NCI-H748 (cell line): ENCODE data around the gene RBMS1.
"Not testable (repeated sequence)": the region's sequence is repeated elsewhere in the genome, so short reads cannot be mapped to it uniquely, and the experiment has no call there.

Experiments used
- DNase-seq: peaks from one replicate; lab custom pipeline; 2025; ENCODE audit not compliant: unreplicated experiment; lab: John Stamatoyannopoulos, UW

The RBMS1 gene

DNA sequence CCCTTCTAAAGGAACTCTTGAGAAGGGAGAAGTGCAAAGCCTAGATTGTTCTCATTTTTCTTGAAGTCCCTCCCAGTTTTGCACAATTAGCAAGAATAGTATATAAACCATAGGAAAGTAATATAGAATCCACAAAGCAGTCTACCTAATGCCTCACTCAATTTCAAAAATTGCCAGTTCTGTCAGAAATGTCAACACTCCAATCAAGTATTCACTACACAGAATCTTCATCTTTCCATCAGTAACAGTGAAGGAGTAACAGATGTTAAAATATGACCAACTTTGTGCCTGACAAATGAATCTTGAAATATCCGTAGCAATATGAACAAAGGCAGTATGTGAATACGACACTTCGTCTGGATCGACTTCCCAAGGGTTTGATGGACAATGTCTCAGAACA, 56.3 kb downstream of the RBMS1 start:
- DNase-seq, result no peak

DNA sequence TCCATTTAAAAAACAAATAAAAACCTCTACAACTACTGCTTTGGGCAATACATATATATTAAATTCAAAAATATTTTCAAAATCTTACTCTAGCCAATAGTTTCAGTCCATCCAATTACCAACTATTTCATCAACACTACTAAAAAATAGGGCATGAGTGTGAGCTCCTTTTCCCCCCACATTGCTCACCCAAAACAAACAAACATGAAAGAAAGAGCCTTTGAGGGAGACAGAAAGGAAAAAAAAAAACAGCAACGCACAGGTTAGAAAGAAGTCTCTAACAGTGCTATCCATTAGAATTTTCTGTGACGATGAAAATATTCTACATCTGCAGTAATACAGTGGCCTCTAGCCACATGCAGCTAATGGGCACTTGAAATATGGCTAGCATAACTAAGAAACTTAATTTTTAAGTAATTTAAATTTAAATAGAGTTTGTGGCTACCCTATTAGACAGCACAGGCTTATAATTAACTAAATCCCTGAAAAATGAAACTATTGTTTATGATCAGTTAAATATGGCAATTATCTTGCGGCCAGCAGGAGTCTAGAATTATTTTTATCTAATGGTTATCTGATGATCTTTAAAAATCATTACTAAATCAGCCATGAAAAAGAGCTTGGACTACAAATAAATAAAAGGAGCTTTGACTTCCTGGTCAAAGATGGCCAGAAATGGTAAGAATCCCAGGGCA, 59.2 kb downstream of the RBMS1 start:
- DNase-seq, result peak; percentile 6

DNA sequence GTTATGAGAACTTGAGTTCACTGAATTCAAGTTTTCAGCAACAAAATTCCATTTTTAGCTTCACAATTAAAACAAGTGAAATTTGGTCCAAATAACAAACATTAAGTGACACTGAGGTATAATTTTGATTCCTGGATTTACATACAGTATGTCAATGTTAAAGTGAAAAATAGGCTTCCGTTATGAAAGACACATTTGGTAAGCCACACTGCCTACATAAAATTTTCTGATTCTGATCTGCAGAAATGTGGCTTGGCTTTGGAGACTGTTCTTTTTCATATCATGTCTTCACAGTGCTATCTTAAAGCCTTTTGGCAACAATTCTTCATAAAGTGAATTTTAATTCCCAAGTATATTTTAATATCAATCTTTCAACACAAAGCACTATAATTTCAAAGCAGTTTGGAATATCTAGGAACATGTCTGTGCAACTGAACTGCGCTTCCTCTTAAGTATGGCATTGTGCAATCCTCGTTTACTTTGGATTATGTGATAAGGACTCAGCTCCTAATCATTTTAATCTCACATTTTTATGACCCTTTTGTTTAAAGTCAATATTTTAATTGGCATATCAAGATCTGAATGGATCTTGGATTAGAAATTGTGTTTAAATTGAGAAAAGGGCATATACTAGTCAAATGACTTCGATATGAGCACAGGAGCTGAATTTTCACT, 60.0 kb downstream of the RBMS1 start:
- peak; percentile 36 for DNase-seq

DNA sequence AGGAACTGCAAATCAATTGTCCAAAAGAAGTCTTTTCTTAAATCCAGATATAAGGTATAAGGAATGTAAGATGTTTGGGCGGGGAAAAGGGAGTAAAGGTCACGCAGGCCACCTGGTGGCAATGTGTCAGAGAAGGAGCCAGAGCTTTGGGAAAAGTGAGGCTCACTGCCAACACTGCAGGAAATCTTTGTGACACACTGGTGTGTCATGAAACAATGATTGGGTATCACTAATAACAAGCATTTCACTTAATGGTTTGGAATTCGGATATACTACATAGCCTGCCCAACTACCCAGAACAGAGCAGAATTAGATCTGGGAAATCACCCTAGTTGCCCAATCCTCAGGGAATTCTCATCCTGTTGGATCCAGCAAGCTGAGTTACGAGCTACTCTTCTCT, 61.0 kb downstream of the RBMS1 start:
- DNase-seq, result no peak

DNA sequence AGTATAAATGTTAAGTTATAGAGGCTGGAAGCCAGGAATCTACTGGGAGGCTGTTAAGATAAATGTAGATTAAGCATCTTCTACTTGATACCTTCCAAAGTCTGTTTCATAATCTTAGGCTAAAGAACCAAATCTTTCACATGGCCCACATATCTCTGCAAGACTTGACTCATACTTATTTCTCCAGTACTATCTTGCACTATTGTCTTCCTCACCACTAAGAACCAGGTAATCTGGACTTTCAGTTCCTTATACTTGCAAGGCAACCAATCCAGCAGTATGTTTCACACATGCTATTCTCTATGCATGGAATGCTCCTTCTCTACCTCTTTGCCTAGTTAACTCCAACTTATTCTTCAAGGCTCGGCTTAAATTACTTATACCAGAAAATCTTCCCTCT, 62.2 kb downstream of the RBMS1 start:
- no peak for DNase-seq

DNA sequence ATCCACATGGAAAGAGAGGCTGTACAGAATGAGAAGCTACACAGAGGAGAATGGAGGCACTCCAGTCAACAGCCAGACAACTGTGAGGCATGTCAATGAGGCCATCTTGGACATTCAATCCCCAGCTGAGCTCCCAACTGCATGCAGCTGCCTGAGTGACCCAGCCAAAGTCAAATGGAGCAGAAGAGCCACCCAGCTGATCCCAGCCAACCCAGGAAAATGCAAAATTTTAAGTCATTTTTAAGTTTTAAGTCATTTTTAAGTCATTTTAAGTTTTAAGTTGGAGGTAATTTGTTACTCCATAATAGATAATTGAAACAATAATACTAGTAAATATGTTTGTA, 63.6 kb downstream of the RBMS1 start:
- DNase-seq, result no peak

DNA sequence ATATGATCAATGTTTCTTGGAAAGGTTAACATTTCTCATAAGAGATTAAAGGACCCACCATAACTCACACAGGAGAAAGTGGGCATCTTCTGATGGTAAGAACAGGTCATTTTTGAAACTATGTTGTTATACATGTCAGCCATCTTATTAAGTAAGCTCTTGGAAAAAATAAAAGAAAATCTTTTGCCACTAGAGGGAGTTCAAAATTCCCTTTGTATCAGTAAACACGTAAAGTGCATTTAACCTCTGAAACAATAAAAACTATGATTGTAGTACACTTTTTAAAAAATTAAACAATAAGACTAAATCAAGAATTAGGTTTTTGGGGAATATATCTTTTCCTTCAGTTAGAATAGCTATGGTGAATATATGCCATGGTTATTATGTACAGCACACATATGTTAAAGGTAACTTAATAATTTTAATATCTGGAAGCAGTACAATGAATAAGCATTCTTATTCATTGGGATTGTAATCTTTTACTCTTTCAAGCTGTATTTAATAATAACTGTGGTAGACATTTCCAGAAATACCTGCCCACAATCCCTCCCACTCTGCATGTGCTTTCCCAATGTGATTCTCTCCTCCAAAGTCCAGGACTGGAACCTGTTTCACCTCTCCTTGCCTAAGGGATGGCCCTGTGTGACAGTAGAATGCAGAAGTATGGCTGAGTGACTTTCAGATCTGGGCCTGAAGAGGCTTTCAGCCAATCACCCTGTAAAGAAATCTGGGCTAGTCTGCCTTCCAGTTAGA, 64.2 kb downstream of the RBMS1 start:
- peak; percentile 76 for DNase-seq

DNA sequence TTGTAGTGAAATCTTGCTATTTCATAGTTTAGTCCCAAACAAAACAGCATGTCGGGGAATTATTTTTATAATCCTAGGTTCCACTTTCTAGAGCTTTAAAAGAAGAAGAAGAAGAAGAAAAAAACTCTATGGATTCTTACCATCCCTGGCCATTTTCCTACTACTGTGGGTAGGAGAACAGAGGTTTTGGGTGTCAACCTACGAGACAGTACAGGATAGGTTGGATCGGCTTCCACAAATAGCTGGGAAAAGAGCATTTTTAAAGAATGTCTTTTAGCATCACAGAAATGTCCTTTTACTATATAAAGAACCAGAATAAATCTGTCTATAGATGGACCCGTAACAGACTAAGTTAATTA, 65.2 kb downstream of the RBMS1 start:
- no peak for DNase-seq

DNA sequence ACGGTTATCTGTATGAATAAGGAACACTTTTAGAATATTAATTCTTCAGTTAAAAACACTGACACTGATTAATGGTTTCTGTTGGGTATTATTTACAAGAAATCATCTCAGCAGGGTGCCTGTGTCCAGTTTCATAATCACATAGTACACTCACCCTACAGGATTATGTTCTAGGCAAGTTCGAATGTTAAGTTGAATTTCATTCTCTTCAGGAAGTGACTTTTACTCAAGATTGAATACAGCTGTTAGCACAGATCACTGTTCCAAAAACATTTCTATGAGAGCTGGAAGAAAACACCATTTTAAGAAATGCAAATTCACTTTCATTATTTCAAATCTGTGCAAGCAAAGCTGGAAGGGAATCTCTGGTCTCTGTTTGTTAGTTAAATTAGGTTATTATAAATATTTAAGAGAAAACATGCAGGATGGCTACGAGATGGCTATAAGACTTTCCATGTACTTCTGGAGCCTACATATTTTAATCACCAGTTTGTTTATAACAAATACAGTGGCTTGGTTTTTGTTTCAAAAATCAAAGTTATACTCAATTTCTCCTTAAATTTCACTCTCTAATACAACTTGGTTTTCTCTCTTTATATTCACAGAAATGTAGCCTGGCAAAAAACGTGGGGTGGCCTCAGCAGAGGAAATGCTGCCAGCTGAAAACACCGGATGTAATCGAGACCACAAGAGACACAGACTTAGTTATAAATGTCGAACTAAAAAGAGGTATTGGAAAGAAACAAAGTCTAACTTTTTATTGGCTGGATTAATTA, 65.8 kb downstream of the RBMS1 start:
- DNase-seq, result no peak

DNA sequence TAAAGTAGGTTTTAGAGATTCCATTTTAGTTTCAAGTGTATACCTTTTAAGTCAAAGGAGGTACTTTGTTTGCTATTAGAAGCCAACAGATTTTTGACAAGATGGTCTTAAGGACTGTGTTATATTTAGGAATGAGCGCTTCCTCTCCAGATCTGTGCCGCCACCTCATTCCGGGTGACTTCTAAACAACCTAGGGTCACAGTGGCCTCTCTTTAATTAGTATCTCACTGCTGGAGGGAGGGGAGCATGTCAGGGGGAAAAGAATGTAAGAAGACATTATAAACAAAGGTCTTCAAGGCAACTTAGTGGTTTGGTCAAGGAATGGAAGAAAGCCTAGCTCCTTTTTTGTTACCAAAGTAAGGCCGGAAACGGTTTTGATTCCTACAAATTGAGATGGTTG, 67.0 kb downstream of the RBMS1 start:
- DNase-seq, result no peak

DNA sequence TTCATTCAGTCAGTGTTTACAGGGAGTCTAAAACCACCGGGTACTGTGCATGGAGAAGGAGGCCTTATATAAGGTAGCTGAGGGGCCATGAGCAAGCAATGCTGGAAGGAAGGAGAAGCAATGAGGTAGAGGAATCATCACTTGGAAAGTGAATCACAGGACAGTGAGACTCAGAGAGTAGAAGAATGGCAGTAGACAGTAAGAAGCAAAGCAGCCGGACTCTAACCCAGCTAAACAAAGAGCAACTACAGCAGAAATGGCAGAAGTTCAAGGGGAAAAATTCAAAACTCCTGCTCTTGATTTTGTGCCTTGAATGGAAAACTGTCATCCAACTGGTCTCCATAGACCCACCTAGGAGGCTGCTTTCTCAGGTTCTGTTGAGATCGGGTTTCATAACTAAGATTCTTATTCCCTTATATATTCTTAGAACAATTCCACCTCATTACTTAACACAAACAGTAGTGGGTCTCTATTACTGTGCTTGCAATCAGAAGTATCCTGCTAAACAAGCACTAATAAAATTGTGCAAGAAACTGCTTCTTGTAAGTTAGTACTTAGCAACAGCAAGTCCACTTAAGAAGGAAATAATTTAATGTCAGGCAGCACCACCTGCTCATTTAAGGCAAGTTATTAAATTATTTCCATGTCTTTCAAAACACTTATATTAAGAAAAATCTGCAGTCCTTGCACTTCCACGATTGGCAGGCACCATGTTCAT, 68.0 kb downstream of the RBMS1 start:
- no peak for DNase-seq

DNA sequence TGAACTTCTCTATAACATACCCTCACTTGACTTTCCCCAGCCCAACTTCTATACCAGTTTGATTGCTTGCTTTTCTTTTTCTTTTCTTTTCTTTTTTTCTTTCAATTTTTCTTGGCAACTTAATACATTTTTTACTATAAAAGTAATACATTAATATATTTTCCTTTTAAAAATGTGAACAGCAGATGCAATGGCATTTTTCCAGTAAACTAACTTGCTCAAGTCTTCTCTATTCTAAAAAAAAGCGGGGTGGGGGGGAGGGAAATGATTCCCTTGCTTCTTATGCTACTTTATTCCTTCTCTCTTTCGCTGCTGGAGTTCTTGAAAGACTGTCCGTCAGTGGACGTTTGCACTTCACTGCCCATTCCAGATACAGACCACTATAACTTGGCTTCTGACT, 70.5 kb downstream of the RBMS1 start:
- DNase-seq, result no peak

DNA sequence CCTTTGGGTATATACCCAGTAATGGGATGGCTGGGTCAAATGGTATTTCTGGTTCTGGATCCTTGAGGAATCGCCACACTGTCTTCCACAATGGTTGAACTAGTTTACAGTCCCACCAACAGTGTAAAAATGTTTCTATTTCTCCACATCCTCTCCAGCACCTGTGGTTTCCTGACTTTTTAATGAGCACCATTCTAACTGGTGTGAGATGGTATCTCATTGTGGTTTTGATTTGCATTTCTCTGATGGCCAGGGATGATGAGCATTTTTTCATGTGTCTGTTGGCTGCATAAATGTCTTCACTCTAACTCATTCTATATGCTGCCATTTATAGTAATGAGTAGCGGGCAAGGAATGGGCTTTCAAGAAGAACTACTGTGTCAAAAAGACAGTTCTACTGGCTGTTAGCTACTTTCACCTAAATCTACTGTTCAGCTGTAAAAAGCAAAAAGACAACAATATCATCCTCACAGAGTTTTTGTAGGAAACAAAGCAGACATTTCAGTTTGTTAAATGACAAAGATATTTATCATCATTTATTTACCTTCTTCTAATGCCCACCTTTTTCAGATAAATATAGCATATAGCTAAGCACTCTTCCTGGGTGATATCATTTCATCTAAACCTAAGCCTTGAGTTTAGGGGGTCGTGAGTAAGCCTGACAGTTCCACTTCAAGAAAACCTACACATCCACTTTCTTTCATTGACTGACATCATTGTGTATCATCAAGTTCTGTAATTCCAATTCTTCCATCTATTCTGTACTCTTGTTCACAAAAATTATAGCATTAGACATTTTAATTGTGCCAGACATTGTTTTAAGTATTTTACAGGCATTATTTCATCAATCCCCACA, 71.7 kb downstream of the RBMS1 start:
- DNase-seq, result not testable (repeated sequence)

DNA sequence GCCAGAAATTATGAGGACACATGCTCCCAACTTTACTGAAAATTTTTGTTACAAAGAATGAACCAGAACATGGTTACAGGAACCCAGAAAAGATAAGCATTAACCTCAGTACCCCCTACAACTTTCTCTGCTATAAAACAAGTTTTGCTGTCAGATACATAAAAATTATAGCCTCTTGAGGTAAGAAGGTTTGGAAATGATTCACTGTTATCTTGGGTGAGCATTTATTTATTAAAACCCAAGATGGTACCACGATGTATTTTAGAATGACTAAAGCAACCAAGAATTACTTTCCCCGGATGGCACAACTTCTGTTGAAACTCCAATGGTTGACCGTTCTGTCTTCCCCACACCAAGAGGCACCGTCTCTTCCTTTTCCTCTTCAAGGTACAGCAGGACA, 72.9 kb downstream of the RBMS1 start:
- DNase-seq, result no peak

DNA sequence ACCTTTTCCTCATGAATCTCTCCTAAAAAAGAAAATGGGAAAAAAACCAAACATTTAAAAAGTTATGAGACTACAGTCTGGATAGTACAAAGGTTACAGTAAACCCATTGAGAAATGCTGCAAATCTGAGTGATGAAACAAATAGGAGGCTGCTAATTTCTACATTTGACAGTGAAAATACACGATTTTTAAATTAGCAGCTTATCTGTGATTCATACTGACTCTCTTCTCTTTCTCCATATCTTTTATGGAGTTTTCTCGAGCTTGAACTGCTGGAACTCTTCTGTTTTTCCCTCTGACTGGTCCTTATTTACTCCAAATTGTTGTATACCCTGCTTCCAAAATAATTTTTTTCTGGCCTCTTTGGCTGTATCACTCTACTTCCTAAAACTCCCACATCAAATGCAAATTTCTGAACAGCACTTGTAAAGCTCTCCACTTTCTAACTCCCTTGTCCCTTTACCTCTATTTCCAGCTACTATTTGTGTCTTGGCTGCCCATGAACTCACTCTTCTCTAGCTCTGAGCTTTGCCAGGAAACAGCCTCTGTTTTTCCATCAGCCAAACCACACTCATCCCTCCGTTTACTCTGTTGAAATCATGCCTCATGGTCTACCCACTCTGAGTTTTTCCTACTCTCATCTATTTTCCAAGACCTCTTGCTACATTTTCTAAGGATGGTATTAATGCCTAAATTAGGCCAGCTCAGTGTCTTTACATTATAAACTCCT, 73.7 kb downstream of the RBMS1 start:
- DNase-seq, result no peak

DNA sequence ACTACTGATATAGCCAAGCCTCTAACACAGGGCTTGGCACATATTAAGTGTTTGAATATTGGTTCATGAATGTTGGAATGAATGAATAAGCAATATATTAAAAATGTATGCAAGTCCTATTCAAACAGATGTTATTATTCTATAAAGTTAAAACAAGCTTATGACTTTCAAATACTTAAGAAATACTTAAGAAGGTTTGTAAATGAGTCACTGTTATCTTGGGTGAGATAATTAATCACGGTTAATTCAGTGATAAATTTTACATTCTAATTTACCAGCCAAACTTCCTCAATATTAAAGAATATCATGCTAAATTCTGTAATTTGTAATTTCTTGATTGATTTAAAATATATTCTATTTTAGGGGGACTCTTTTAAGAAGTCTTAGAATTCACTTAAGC, 74.8 kb downstream of the RBMS1 start:
- no peak for DNase-seq

DNA sequence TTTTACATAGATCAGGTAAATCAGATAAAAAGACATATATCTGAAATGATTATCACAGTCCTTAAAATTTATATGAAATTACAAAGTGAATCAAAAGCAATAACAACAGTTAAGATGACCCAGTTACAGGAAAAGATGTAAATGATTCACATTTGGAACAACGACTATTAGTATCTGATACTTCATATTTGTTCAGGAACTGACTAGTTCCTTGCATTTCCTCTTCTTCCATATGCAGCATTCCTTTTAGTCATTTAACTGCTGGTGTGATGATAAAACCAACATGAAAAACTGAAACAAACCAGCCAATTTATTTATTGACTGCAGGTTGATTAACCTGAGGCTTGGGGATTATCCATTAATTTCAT, 75.2 kb downstream of the RBMS1 start:
- DNase-seq, result no peak

DNA sequence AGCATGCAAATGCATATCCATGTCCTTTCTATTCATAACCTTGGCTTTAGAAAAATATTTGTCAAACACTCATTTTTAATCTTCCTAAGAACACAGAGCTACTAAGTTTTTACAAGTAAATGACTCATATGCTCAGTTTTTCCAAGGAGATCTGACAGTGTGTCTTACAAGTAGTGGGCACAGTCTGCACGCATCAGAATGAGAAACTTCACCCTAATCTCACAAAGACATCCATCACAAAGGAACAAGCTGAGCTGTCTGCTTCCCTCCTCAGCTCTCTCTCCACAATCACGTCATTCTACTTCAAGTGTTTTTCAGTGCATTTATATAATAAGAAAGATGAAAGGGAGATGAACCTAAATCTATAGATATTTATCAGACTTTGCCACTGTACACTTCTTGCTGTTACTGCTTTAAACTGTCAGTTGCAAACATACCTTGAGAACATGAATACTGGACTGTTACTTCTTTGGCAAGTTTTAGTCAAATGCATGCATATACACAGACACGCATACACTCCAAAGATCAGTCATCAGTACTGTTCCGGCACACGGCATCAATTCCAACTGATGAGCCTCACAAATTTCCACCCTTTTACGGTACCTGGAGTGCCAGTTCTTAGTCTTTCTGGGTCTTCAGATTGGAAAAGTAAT, 75.7 kb downstream of the RBMS1 start:
- DNase-seq, result no peak

DNA sequence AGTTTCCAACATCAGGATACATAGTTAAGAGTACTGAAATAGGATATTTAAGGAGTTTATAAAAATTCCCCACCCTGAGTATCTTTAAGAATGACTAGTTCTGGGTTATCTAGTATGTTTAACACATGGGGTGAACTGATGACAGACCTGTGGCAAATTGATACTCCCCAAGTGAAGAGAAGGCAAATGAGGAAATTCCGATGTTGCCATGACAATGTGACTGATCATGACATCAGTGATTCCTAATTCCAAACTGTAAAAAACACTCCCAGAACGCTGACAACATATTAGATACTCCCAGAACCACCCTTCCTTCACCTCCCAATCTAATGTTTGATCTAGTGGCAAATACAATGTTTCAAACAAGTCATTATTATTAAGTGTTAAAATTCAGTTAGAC, 77.6 kb downstream of the RBMS1 start:
- DNase-seq, result no peak
